HepG2 (cell line): ENCODE data around the gene SIK3. TPM values are rescaled to one million over a fixed set of nuclear protein-coding genes. Genes with fewer than 3 reads are reported as not detected.

ENCODE experiments used
- CHCHD3 ChIP-seq: sonication (generic); formaldehyde crosslinking; IDR thresholded peaks from 2 replicates; pipeline ENCODE4 v1.8.0; 2022; ENCODE audit warnings: mild to moderate bottlenecking, missing genetic modification reagents, moderate library complexity
- HINFP ChIP-seq: sonication (generic); formaldehyde crosslinking; IDR thresholded peaks from 2 replicates; pipeline ENCODE4 v1.4.0; 2020; ENCODE audit warnings: low read depth, mild to moderate bottlenecking, missing genetic modification reagents
- HOXA3 ChIP-seq: sonication (generic); formaldehyde crosslinking; IDR thresholded peaks from 2 replicates; pipeline ENCODE4 v1.5.0; 2020; ENCODE audit warnings: missing genetic modification reagents
- NAIF1 ChIP-seq: sonication (generic); formaldehyde crosslinking; IDR thresholded peaks from 2 replicates; pipeline ENCODE4 v1.5.0; 2020; ENCODE audit warnings: mild to moderate bottlenecking, missing genetic modification reagents, borderline replicate concordance
- NFKB2 ChIP-seq: sonication (generic); formaldehyde crosslinking; IDR thresholded peaks from 2 replicates; pipeline ENCODE4 v1.4.0; 2020; ENCODE audit warnings: missing genetic modification reagents, borderline replicate concordance
- NFYB ChIP-seq: sonication (generic); formaldehyde crosslinking; IDR thresholded peaks from 2 replicates; pipeline ENCODE4 v1.4.0; 2020; ENCODE audit warnings: missing genetic modification reagents
- PBX3 ChIP-seq: sonication (generic); formaldehyde crosslinking; IDR thresholded peaks from 2 replicates; pipeline ENCODE4 v1.8.1; 2023; ENCODE audit warnings: missing genetic modification reagents, inconsistent platforms, borderline replicate concordance
- RAD21 ChIP-seq: fragments of 450-650 bp; formaldehyde crosslinking; IDR thresholded peaks from 2 replicates; pipeline ENCODE4 v1.5.0; 2020; ENCODE audit warnings: mild to moderate bottlenecking
- SRSF4 ChIP-seq: fragments of 200-400 bp; formaldehyde crosslinking; IDR thresholded peaks from one replicate; pipeline ENCODE4 v1.6.1; 2018; ENCODE audit warnings: mild to moderate bottlenecking, low read depth, low read length, moderate library complexity; ENCODE audit not compliant: poor library complexity, severe bottlenecking
- ZHX2 ChIP-seq, 2 experiments: sonication (generic) in 1 of 2; formaldehyde crosslinking in 1 of 2; IDR thresholded peaks; 2 replicates each; pipeline versions ENCODE4 v1.6.1 to v1.9.0; 2014 to 2022; ENCODE audit warnings: antibody characterized with exemption in 1 of 2, borderline replicate concordance in 1 of 2, inconsistent platforms in 1 of 2, low read depth in 1 of 2, missing genetic modification reagents in 1 of 2
- ZNF576 ChIP-seq: sonication (generic); formaldehyde crosslinking; IDR thresholded peaks from 2 replicates; pipeline ENCODE4 v1.4.0; 2020; ENCODE audit warnings: mild to moderate bottlenecking, missing genetic modification reagents
- polyA plus RNA-seq, 8 experiments: library from polyadenylated mRNA; depleted of rRNA in 3 of 8; stranded (reverse) in 7 of 8; unstranded in 1 of 8; fragments of >200 nt; fragmentation: Illumina TruSeq in 4 of 8; extraction: Trizol in 4 of 8; gene quantifications; 2 replicates each; pipeline versions ENCODE4 v1.2.1 to v1.2.3, GENCODE V29; 2011 to 2016; ENCODE audit warnings: low read depth in 4 of 8, missing spikeins in 1 of 8, mixed read lengths in 1 of 8; ENCODE audit not compliant: insufficient read depth in 1 of 8
- total RNA-seq, 5 experiments: library from RNA; depleted of rRNA; stranded (reverse); fragments of >200 nt; fragmentation: Illumina TruSeq; extraction: Trizol; gene quantifications; 2 replicates each; pipeline ENCODE4 v1.2.3, GENCODE V29; 2016; ENCODE audit warnings: low read depth in 1 of 5
- TF ChIP-seq, protein P1 (sequence below): IDR thresholded peaks from 2 replicates; pipeline ENCODE4 v1.6.1; 2016; ENCODE audit warnings: missing compliant biosample characterization, missing genetic modification reagents, borderline replicate concordance
- TF ChIP-seq, protein P2 (sequence below): sonication (generic); formaldehyde crosslinking; IDR thresholded peaks from 2 replicates; pipeline ENCODE4 v1.8.1; 2023; ENCODE audit warnings: mild to moderate bottlenecking, missing genetic modification reagents, borderline replicate concordance

The SIK3 gene
- total and polyA plus RNA-seq, 2 of the 13 experiments (the other 11 are each of a cell fraction or from before 2014, with no cell fraction given): 5.7 to 9.8 TPM

GRCh38 chr11:116835791-116836631, 262.2 kb downstream of the SIK3 start (continued):
- TF ChIP-seq PBX3: no peak
- no peak for TF ChIP-seq NFKB2
- TF ChIP-seq SRSF4: no peak
- TF ChIP-seq, protein P1, sequence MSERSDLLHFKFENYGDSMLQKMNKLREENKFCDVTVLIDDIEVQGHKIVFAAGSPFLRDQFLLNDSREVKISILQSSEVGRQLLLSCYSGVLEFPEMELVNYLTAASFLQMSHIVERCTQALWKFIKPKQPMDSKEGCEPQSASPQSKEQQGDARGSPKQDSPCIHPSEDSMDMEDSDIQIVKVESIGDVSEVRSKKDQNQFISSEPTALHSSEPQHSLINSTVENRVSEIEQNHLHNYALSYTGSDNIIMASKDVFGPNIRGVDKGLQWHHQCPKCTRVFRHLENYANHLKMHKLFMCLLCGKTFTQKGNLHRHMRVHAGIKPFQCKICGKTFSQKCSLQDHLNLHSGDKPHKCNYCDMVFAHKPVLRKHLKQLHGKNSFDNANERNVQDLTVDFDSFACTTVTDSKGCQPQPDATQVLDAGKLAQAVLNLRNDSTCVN (CRISPR knock-in tag): no peak
- no peak for TF ChIP-seq NAIF1
- no peak for TF ChIP-seq ZHX2 (IDR thresholded peaks at IDR 0.05; ENCODE audit: low read depth)
- no peak for TF ChIP-seq ZHX2 (CRISPR knock-in tag; IDR thresholded peaks at IDR 0.05; ENCODE audit: borderline replicate concordance)
- TF ChIP-seq NFYB: no peak
- peak; percentile 90 for TF ChIP-seq RAD21
- no peak for TF ChIP-seq HINFP (CRISPR knock-in tag)
- TF ChIP-seq CHCHD3 (CRISPR knock-in tag): peak; percentile 34; the same call in 1 of the 2 replicates
- TF ChIP-seq ZNF576 (CRISPR knock-in tag): no peak
- TF ChIP-seq, protein P2, sequence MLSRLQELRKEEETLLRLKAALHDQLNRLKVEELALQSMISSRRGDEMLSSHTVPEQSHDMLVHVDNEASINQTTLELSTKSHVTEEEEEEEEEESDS (CRISPR knock-in tag): no peak
- peak; percentile 43; the same call in 1 of the 2 replicates for TF ChIP-seq HOXA3
